Astrocyte of the cerebellum (primary cell): ENCODE measurements around the gene CXCR4.
A peak's percentile ranks its signal among the peaks of the same experiment; 100 is the strongest.

Source experiments
- DNase-seq: peaks from one replicate; pipeline ENCODE4 v3.0.0-alpha.2; 2011; ENCODE audit warnings: low read depth
- H3K4me3 ChIP-seq: 2 replicates; pipeline ENCODE4 v1.5.1; 2011; ENCODE audit warnings: mild to moderate bottlenecking, low read depth, low read length, moderate library complexity
- CTCF ChIP-seq: IDR thresholded peaks from 2 replicates; pipeline ENCODE4 v1.5.1; 2012; ENCODE audit warnings: low read length, low read depth, moderate library complexity, mild to moderate bottlenecking; ENCODE audit errors: missing control alignments
- in situ Hi-C: cut with HindIII; loops from 2 replicates; pipeline ENCODE4 v1.10.0; 2017; ENCODE audit warnings: low sequenced_read_pairs

CXCR4 gene

GRCh38 chr2:136116813-136117390 is 1.0 kb downstream of the CXCR4 start:
- in situ Hi-C loops, result no loop called here
- no peak for TF ChIP-seq CTCF
- DNase-seq, result no peak
- peak overlapping the region; percentile 39 for H3K4me3 ChIP-seq

GRCh38 chr2:136116151-136116812 is 1.7 kb downstream of the CXCR4 start:
- in situ Hi-C loops, result no loop called here
- peak overlapping the region; percentile 39 for H3K4me3 ChIP-seq
- TF ChIP-seq CTCF, result no peak
- no peak for DNase-seq

GRCh38 chr2:136115183-136115761 is 2.7 kb downstream of the CXCR4 start:
- no peak overlapping the region for H3K4me3 ChIP-seq
- in situ Hi-C loops, result no loop called here
- no peak for DNase-seq
- no peak for TF ChIP-seq CTCF

GRCh38 chr2:136114382-136114781 is 3.6 kb downstream of the CXCR4 start:
- DNase-seq, result no peak
- TF ChIP-seq CTCF, result no peak
- H3K4me3 ChIP-seq, result no peak overlapping the region
- in situ Hi-C loops, result no loop called here

- in situ Hi-C loops, result no loop called here
- H3K4me3 ChIP-seq, result no peak overlapping the region
- DNase-seq, result no peak
- no peak for TF ChIP-seq CTCF
Measured at GRCh38 chr2:136113209-136113971, 4.6 kb downstream of the CXCR4 start.

- no peak for DNase-seq
- TF ChIP-seq CTCF, result no peak
- no peak overlapping the region for H3K4me3 ChIP-seq
- in situ Hi-C loops, result no loop called here
Measured at GRCh38 chr2:136112317-136113208, 5.4 kb downstream of the CXCR4 start.
